Fibroblast of lung (primary cell): ENCODE measurements around the gene MARVELD1.

Experiments used
- CTCF ChIP-seq, 2 donors: IDR thresholded peaks in 1 of 2; conservative IDR thresholded peaks in 1 of 2; 1 replicate in 1 of 2; 2 replicates in 1 of 2; pipeline ENCODE4 v1.5.1; 2011 to 2012; ENCODE audit warnings: low read length in 2 of 2, control low read depth in 1 of 2, inconsistent platforms in 1 of 2, low read depth in 1 of 2, mild to moderate bottlenecking in 1 of 2
- EZH2 ChIP-seq: IDR thresholded peaks from 2 replicates; pipeline ENCODE4 v1.5.1; 2012; ENCODE audit warnings: low read length, control low read depth, mild to moderate bottlenecking; ENCODE audit errors: missing control alignments

GRCh38 chr10:97759158-97759887 lies 45.8 kb downstream of the MARVELD1 start:
- peak; percentile 81 to 92 for TF ChIP-seq CTCF (conservative IDR thresholded peaks at IDR 0.05 in 1 of 2, IDR thresholded peaks at IDR 0.05 in 1 of 2; ENCODE audit: low read depth in 1 of 2, low read length in 2 of 2)
- no peak for TF ChIP-seq EZH2
